ENCODE measurements around the gene DIS3L2. TPM values are rescaled to one million over a fixed set of nuclear protein-coding genes. Genes with fewer than 3 reads are reported as not detected.

DIS3L2 gene, protein sequence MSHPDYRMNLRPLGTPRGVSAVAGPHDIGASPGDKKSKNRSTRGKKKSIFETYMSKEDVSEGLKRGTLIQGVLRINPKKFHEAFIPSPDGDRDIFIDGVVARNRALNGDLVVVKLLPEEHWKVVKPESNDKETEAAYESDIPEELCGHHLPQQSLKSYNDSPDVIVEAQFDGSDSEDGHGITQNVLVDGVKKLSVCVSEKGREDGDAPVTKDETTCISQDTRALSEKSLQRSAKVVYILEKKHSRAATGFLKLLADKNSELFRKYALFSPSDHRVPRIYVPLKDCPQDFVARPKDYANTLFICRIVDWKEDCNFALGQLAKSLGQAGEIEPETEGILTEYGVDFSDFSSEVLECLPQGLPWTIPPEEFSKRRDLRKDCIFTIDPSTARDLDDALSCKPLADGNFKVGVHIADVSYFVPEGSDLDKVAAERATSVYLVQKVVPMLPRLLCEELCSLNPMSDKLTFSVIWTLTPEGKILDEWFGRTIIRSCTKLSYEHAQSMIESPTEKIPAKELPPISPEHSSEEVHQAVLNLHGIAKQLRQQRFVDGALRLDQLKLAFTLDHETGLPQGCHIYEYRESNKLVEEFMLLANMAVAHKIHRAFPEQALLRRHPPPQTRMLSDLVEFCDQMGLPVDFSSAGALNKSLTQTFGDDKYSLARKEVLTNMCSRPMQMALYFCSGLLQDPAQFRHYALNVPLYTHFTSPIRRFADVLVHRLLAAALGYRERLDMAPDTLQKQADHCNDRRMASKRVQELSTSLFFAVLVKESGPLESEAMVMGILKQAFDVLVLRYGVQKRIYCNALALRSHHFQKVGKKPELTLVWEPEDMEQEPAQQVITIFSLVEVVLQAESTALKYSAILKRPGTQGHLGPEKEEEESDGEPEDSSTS
- 10 to 100 TPM; 56.4 to 63.6 (median 59.4) TPM for total RNA-seq
- total RNA-seq (2013): 48.1 TPM

DNA sequence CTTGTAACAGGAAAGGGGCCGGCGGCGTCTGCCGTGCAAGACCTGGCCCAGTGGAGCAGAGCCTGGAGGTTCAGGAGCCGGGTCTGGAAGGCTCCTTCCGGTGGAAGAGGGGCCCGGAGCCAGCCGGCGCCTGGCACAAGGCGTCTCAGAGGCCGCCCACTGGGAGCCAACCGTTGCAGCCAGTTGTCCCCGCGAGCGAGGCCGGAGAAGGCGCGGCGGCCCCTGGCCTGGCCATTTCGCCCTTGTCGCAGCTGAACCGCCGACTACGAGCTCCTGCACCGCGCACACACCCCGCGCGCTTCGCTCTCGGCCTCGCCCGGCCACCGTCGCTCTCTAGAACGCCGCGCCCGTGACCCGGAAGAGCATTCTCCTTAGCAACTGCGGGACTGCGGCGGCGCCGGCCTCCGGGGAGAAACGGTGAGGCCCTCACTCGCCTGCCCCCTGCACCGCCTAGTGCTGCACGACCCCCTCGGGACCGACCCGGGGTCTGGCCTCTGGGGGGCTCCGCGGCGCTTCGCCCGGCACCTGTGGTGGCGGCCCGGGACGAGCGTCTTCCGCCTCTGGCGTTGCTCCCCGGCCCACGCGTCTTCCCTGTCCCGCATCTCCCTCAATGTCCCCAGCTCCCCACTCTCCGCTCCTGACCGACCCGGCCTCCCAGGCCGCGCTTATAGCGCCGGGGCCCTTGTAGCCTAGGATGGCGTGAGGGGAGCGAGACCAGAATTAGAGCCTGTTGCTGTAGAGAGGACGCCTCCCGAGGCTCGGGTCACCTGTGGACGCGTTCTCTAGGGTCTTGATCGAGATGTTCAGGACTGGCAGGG, at the start of gene DIS3L2:
Gene DIS3L2, plus strand, starts transcription at position 365 of the 818 bp plus-strand sequence. CDS start 53,215 bp downstream, outside the sequence.
- under 1% methylated on average over 80 of the region's 83 CpGs for WGBS (ENCODE audit: insufficient coverage)
- Mint-ChIP-seq H3K27me3 (ENCODE audit: low read depth in 2 of 2) (peaks cover 2 to 3% of the 10 kb centered on the region in 2 donors), H3K9me3 (no peaks in the 10 kb centered on the region), H3K36me3 (no peaks in the 10 kb centered on the region), H3K4me3 (peak within 1 kb of the TSS; percentile 98), H3K27ac (peak within 1 kb of the TSS; percentile 82 to 88), H3K4me1 (peaks cover 29 to 42% of the 10 kb centered on the region in 2 donors)
- ATAC-seq (peak; percentile 96 to 97 (median 96)), DNase-seq (peak; percentile 77 to 89)
- peak within 1 kb of the TSS; percentile 74 for H3K4me3 ChIP-seq (ENCODE audit: low read length)
- H3K9me3 ChIP-seq (ENCODE audit: control insufficient read depth, insufficient read depth, low read length): no peaks in the 10 kb centered on the region
- H3K27ac ChIP-seq (ENCODE audit: low read length): peak within 1 kb of the TSS; percentile 45
- intact Hi-C loops (cut with micrococcal nuclease): no loop called here
- H3K27me3 ChIP-seq (ENCODE audit: control insufficient read depth, insufficient read depth, low read length): no peaks in the 10 kb centered on the region
- TF ChIP-seq, protein P1, sequence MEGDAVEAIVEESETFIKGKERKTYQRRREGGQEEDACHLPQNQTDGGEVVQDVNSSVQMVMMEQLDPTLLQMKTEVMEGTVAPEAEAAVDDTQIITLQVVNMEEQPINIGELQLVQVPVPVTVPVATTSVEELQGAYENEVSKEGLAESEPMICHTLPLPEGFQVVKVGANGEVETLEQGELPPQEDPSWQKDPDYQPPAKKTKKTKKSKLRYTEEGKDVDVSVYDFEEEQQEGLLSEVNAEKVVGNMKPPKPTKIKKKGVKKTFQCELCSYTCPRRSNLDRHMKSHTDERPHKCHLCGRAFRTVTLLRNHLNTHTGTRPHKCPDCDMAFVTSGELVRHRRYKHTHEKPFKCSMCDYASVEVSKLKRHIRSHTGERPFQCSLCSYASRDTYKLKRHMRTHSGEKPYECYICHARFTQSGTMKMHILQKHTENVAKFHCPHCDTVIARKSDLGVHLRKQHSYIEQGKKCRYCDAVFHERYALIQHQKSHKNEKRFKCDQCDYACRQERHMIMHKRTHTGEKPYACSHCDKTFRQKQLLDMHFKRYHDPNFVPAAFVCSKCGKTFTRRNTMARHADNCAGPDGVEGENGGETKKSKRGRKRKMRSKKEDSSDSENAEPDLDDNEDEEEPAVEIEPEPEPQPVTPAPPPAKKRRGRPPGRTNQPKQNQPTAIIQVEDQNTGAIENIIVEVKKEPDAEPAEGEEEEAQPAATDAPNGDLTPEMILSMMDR (IDR thresholded peaks at IDR 0.05): no peak
- H3K36me3 ChIP-seq (ENCODE audit: control insufficient read depth, insufficient read depth, low read length): no peaks in the 10 kb centered on the region
- peaks cover 17% of the 10 kb centered on the region for H3K4me1 ChIP-seq (ENCODE audit: control insufficient read depth, insufficient read depth, low read length)

DNA sequence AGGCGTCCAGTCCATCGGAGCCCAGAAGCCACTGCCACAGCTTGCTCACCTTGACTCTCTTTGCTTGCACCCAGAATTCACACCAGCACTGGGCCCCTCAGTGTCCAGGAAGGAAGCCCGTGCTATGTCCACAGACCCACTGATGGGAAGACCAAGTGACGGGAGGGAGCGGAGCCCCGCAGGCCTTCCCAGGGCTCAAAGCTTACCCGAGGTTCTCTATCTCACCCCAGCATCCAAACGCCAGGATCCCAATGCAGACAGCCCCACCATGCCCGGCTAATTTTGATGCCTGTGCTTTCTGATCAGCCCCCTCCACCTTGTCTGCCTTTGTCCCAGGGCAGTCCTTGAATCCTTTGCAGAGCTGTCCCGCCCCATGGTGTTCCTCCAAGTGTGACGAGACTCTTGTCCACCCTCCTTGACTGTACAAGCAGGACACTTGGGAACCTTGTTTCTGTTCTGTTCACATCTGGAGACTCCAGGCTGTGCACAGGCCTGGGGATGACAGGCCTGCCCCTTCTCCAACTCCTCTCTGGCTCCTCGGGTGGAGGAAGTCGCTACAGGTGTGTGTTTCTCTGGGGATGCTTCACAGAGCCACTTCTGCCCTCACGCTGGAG, 47.3 kb upstream of the DIS3L2 start:
- H3K4me3 Mint-ChIP-seq: no peak overlapping the region
- no peak overlapping the region for H3K4me3 ChIP-seq (ENCODE audit: low read length)
- H3K27ac ChIP-seq (ENCODE audit: low read length): no peak overlapping the region
- H3K4me1 ChIP-seq (ENCODE audit: control insufficient read depth, insufficient read depth, low read length): no peaks in the 10 kb centered on the region
- no peaks in the 10 kb centered on the region for H3K36me3 Mint-ChIP-seq
- no peaks in the 10 kb centered on the region for H3K9me3 ChIP-seq (ENCODE audit: control insufficient read depth, insufficient read depth, low read length)
- H3K27ac Mint-ChIP-seq: no peak overlapping the region
- no peak for ATAC-seq
- TF ChIP-seq, protein P1 (IDR thresholded peaks at IDR 0.05): no peak
- no peaks in the 10 kb centered on the region for H3K36me3 ChIP-seq (ENCODE audit: control insufficient read depth, insufficient read depth, low read length)
- peaks cover 6 to 8% of the 10 kb centered on the region in 2 donors for H3K27me3 Mint-ChIP-seq (ENCODE audit: low read depth in 2 of 2)
- WGBS (ENCODE audit: insufficient coverage): 87% methylated on average over 14 of the region's 14 CpGs
- no peaks in the 10 kb centered on the region for H3K27me3 ChIP-seq (ENCODE audit: control insufficient read depth, insufficient read depth, low read length)
- DNase-seq: no peak
- H3K4me1 Mint-ChIP-seq: no peaks in the 10 kb centered on the region
- intact Hi-C loops (cut with micrococcal nuclease): no loop called here
- no peaks in the 10 kb centered on the region for H3K9me3 Mint-ChIP-seq

DNA sequence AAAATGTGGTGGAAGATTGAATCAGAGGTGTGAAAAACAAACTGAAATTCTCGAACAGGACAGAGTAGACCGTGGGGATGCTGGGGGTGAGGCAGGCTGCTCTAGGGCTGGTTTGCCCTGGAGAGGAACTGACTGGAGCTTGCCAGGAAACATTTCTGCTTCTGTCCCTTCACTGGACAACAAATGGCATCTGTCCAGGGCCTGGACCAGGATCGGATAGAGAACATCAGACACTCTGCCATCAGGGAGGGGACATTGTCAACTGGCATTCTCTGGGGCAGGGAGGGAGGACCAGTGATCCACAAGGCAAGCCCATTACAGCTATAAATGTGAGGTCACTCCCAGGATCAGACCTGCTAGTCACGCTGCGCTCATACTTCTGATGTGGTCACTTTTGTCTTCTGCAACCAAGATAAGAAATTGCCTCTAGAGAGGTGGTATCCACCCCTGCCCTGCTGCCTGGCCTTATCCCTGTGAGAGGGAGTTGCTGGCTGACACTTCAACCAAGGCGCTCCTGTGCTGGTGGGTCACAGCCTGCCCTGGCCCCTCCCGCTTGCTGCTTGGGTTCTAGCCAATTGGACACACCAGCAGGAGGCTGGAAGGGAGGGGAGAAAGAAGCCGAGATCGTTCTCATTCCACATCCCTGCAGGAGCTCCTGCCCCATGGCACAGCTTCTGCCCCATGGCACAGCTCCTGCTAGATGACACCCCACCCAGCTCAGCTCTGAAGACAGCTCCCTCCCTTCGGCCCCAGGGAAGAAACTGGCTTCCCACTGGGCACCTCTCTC, 44.0 kb upstream of the DIS3L2 start:
- no peaks in the 10 kb centered on the region for H3K9me3 ChIP-seq (ENCODE audit: control insufficient read depth, insufficient read depth, low read length)
- intact Hi-C loops (cut with micrococcal nuclease): no loop called here
- Mint-ChIP-seq H3K27me3 (ENCODE audit: low read depth in 2 of 2) (peaks cover 10 to 11% of the 10 kb centered on the region in 2 donors), H3K9me3 (no peaks in the 10 kb centered on the region), H3K4me1 (no peaks in the 10 kb centered on the region), H3K36me3 (no peaks in the 10 kb centered on the region), H3K27ac (no peak overlapping the region), H3K4me3 (no peak overlapping the region)
- WGBS (ENCODE audit: insufficient coverage): 62% methylated on average over 10 of the region's 10 CpGs
- no peaks in the 10 kb centered on the region for H3K4me1 ChIP-seq (ENCODE audit: control insufficient read depth, insufficient read depth, low read length)
- no peak overlapping the region for H3K4me3 ChIP-seq (ENCODE audit: low read length)
- ATAC-seq (no peak), DNase-seq (no peak)
- TF ChIP-seq, protein P1 (IDR thresholded peaks at IDR 0.05): no peak
- H3K27me3 ChIP-seq (ENCODE audit: control insufficient read depth, insufficient read depth, low read length): no peaks in the 10 kb centered on the region
- no peaks in the 10 kb centered on the region for H3K36me3 ChIP-seq (ENCODE audit: control insufficient read depth, insufficient read depth, low read length)
- no peak overlapping the region for H3K27ac ChIP-seq (ENCODE audit: low read length)
